Osteoblast (primary cell): ENCODE results near the gene TPCN1. TPM values are rescaled to one million over a fixed set of nuclear protein-coding genes. Genes with fewer than 3 reads are reported as not detected.

Experiments
- DNase-seq: peaks from one replicate; pipeline ENCODE4 v3.0.0; 2011; ENCODE audit warnings: low spot score, mixed read lengths; ENCODE audit not compliant: insufficient read length; ENCODE audit errors: missing footprints
- H2AFZ ChIP-seq: 2 replicates; pipeline ENCODE4 v1.6.0; 2011; ENCODE audit warnings: mild to moderate bottlenecking, low read length
- H3K27ac ChIP-seq: 2 replicates; pipeline ENCODE4 v1.5.1; 2011; ENCODE audit warnings: mild to moderate bottlenecking, low read depth, low read length, moderate library complexity
- H3K27me3 ChIP-seq: 2 replicates; pipeline ENCODE4 v1.6.0; 2012; ENCODE audit warnings: mild to moderate bottlenecking, control low read depth, inconsistent platforms, low read length, moderate library complexity; ENCODE audit not compliant: insufficient read depth
- H3K36me3 ChIP-seq: 2 replicates; pipeline ENCODE4 v1.5.1; 2011; ENCODE audit warnings: mild to moderate bottlenecking, low read length, control low read depth, moderate library complexity; ENCODE audit not compliant: insufficient read depth
- H3K4me1 ChIP-seq: 2 replicates; pipeline ENCODE4 v1.5.1; 2011; ENCODE audit warnings: mild to moderate bottlenecking, low read length, control low read depth, moderate library complexity; ENCODE audit not compliant: insufficient read depth
- H3K4me2 ChIP-seq: 2 replicates; pipeline ENCODE4 v1.6.0; 2011; ENCODE audit warnings: mild to moderate bottlenecking, low read length; ENCODE audit not compliant: insufficient read depth
- H3K4me3 ChIP-seq: fragments of 200-600 bp; sonication (generic); 3 replicates; pipeline ENCODE4 v1.5.1; 2012; ENCODE audit warnings: mild to moderate bottlenecking, low read length, inconsistent platforms; ENCODE audit not compliant: insufficient read depth
- H3K79me2 ChIP-seq: 2 replicates; pipeline ENCODE4 v1.6.0; 2012; ENCODE audit warnings: mild to moderate bottlenecking, low read length, control low read depth, inconsistent platforms; ENCODE audit not compliant: insufficient read depth
- H3K9me3 ChIP-seq: 2 replicates; pipeline ENCODE4 v1.5.1; 2011; ENCODE audit warnings: low read depth, low read length, control low read depth
- H4K20me1 ChIP-seq: 2 replicates; pipeline ENCODE4 v1.6.0; 2012; ENCODE audit warnings: mild to moderate bottlenecking, low read length, control low read depth; ENCODE audit not compliant: insufficient read depth
- total RNA-seq: library from RNA; depleted of rRNA; stranded (reverse); fragments of >200 nt; gene quantifications from 2 replicates; pipeline ENCODE4 v1.2.3, GENCODE V29; 2012
- TF ChIP-seq, protein P1 (sequence below): IDR thresholded peaks from 2 replicates; pipeline ENCODE4 v1.5.1; 2011; ENCODE audit warnings: mild to moderate bottlenecking, low read depth, low read length, moderate library complexity; ENCODE audit errors: extremely low read depth

TPCN1 gene
- total RNA-seq, 1 donor = 25.7 TPM

DNA sequence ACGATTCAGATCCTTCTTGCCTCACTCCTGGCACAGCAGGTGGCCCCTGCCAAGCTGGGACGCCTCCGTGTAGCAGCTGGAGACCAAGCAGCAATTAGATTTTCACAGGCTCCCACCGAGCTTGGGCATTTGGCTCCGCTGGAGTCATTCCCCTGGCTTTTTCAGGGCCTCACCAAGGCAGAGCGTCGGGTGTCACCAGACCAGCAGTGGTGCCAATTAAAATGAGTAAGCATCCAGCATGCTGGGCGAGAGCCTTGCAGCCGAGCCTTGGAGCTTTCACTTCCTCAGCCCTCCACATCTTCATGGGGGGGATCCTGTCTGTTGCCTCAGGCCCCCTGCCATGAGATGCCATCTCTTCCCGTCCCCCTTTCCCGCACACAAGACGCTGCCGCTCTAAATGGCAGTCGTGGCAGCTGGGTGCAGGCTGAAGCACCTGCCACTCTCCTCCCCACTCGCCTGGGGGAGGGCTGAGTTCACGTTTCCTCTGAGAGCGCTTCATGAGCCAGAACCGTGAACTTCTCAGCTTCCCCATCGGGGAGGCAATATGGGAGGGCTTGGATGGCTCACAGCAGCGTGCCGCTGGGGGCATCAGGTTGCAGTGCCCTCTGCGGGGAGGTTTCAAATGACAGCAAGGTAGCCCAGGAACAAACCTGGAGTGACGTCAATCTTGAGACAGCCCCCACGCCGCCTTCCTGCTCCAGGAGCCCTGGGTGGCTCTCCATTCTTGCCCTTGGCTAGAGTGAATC is 11.7 kb downstream of the TPCN1 start:
- DNase-seq = peak; percentile 35
- no peaks in the 10 kb centered on the region for H3K79me2 ChIP-seq
- peaks cover 5% of the 10 kb centered on the region for H3K4me1 ChIP-seq
- H3K4me2 ChIP-seq = no peak overlapping the region
- no peak overlapping the region for H2AFZ ChIP-seq
- H3K4me3 ChIP-seq = no peak overlapping the region
- no peaks in the 10 kb centered on the region for H3K27me3 ChIP-seq
- peaks cover 55% of the 10 kb centered on the region for H3K36me3 ChIP-seq
- peak overlapping the region; percentile 50 for H3K27ac ChIP-seq
- TF ChIP-seq, protein P1, sequence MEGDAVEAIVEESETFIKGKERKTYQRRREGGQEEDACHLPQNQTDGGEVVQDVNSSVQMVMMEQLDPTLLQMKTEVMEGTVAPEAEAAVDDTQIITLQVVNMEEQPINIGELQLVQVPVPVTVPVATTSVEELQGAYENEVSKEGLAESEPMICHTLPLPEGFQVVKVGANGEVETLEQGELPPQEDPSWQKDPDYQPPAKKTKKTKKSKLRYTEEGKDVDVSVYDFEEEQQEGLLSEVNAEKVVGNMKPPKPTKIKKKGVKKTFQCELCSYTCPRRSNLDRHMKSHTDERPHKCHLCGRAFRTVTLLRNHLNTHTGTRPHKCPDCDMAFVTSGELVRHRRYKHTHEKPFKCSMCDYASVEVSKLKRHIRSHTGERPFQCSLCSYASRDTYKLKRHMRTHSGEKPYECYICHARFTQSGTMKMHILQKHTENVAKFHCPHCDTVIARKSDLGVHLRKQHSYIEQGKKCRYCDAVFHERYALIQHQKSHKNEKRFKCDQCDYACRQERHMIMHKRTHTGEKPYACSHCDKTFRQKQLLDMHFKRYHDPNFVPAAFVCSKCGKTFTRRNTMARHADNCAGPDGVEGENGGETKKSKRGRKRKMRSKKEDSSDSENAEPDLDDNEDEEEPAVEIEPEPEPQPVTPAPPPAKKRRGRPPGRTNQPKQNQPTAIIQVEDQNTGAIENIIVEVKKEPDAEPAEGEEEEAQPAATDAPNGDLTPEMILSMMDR = no peak
- H3K9me3 ChIP-seq = no peaks in the 10 kb centered on the region
- no peaks in the 10 kb centered on the region for H4K20me1 ChIP-seq

DNA sequence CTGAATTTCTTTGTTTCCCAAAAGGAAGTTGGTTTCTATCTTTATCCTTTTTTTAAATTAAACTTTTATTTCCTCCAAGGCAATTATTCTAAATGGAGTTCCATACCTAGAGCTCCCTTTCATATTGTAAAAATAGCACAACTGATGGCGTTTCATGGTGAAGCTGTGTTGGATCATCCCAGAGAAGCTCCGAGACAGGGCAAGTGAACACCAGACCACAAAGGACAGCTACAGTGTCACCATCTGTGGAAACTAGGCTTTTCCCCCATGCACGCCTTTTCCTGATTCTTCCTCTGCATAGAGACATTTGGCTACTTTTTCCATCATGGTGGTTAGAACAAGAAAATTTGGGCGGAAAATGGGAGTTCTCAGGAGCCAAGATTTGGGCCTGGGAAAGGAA is 12.7 kb downstream of the TPCN1 start:
- TF ChIP-seq, protein P1 = no peak
- H4K20me1 ChIP-seq = no peaks in the 10 kb centered on the region
- H2AFZ ChIP-seq = no peak overlapping the region
- H3K27ac ChIP-seq = no peak overlapping the region
- H3K27me3 ChIP-seq = no peaks in the 10 kb centered on the region
- H3K9me3 ChIP-seq = no peaks in the 10 kb centered on the region
- DNase-seq = no peak
- H3K36me3 ChIP-seq = peaks cover 48% of the 10 kb centered on the region
- H3K4me3 ChIP-seq = no peak overlapping the region
- no peak overlapping the region for H3K4me2 ChIP-seq
- no peaks in the 10 kb centered on the region for H3K79me2 ChIP-seq
- H3K4me1 ChIP-seq = peaks cover 6% of the 10 kb centered on the region

DNA sequence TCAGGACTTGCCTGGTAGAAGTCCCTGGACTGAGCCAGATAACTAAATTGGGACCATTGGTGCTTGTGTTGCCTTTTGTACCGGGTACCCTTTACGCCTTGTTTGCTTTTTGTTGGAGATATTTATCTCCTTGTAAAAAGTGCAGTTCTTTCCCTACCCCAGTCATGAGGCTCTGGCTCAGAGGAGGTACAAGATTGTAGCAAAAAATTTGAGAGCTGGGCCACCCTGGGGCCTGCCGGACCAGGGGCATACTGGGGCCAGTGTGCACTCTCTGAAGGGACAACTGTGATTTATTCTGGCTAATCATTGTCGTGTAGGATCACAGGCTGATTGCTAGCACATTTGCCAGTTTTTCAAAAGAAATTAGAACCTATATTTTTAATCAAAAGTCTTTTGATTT is 13.2 kb downstream of the TPCN1 start:
- H3K27ac ChIP-seq = no peak overlapping the region
- DNase-seq = no peak
- H3K4me2 ChIP-seq = no peak overlapping the region
- TF ChIP-seq, protein P1 = no peak
- peaks cover 12% of the 10 kb centered on the region for H3K4me1 ChIP-seq
- H4K20me1 ChIP-seq = no peaks in the 10 kb centered on the region
- H3K4me3 ChIP-seq = no peak overlapping the region
- H3K36me3 ChIP-seq = peaks cover 45% of the 10 kb centered on the region
- H2AFZ ChIP-seq = no peak overlapping the region
- H3K27me3 ChIP-seq = no peaks in the 10 kb centered on the region
- no peaks in the 10 kb centered on the region for H3K79me2 ChIP-seq
- no peaks in the 10 kb centered on the region for H3K9me3 ChIP-seq

DNA sequence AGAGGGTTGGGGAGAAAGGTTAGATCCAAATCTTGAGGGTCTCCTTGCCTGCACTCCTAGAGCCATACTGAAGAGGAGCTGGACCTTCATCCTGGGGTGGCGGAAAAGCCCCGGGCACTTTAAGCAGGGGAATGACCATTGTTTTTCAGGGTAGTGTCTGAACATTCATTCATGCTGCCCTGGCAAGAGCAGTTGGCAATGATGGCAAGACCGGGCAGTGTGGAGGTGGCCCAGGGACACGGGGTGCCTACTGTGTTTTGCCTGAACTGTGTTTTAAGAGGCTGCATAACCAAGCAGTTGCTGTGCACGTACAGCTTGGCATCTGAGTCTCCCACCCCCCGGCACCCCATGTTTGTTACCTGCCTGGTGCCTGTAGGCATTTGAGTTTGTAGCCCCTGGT is 14.7 kb downstream of the TPCN1 start:
- H4K20me1 ChIP-seq = no peaks in the 10 kb centered on the region
- DNase-seq = peak; percentile 65
- TF ChIP-seq, protein P1 = no peak
- H3K4me3 ChIP-seq = no peak overlapping the region
- H3K36me3 ChIP-seq = peaks cover 33% of the 10 kb centered on the region
- no peaks in the 10 kb centered on the region for H3K9me3 ChIP-seq
- H3K79me2 ChIP-seq = no peaks in the 10 kb centered on the region
- no peak overlapping the region for H3K4me2 ChIP-seq
- peaks cover 16% of the 10 kb centered on the region for H3K4me1 ChIP-seq
- no peak overlapping the region for H3K27ac ChIP-seq
- H2AFZ ChIP-seq = no peak overlapping the region
- H3K27me3 ChIP-seq = no peaks in the 10 kb centered on the region
